Uterus (tissue), 4 donors: ENCODE results near the gene CRTAC1. TPM values are rescaled to one million over a fixed set of nuclear protein-coding genes. Genes with fewer than 3 reads are reported as not detected.

ENCODE experiments used
- DNase-seq, 2 donors: peaks; one replicate each; pipeline ENCODE4 v3.0.0-alpha.2; 2019 to 2020
- H3K27ac ChIP-seq, 2 donors: fragments of 200-600 bp; sonication (generic); 1 replicate in 1 of 2; 2 replicates in 1 of 2; pipeline ENCODE4 v1.5.1; 2016 to 2018
- H3K27me3 ChIP-seq, 2 donors: fragments of 200-600 bp; sonication (generic); one replicate each; pipeline ENCODE4 v1.5.1; 2018 to 2019; ENCODE audit warnings: control low read depth in 1 of 2
- H3K36me3 ChIP-seq, 2 donors: fragments of 200-600 bp; sonication (generic); one replicate each; pipeline ENCODE4 v1.5.1; 2019; ENCODE audit warnings: control low read depth in 1 of 2
- H3K4me1 ChIP-seq, 2 donors: fragments of 200-600 bp; sonication (generic); one replicate each; pipeline ENCODE4 v1.5.1; 2018 to 2019; ENCODE audit warnings: control low read depth in 1 of 2
- H3K4me3 ChIP-seq, 2 donors: fragments of 200-600 bp; sonication (generic); 1 replicate in 1 of 2; 2 replicates in 1 of 2; pipeline ENCODE4 v1.5.1; 2018 to 2019; ENCODE audit warnings: mild to moderate bottlenecking in 1 of 2
- H3K9me3 ChIP-seq, 2 donors: fragments of 200-600 bp; sonication (generic); one replicate each; pipeline ENCODE4 v1.5.1; 2019; ENCODE audit warnings: control low read depth in 1 of 2
- POLR2A ChIP-seq, 2 donors: fragments of 450-650 bp; IDR thresholded peaks; one replicate each; pipeline ENCODE4 v1.6.1; 2016; ENCODE audit warnings: antibody characterized with exemption in 2 of 2, mild to moderate bottlenecking in 1 of 2, moderate library complexity in 1 of 2
- intact Hi-C: fragments of 100-400 bp; cut with DNase I; formaldehyde crosslinking; loops from one replicate; pipeline ENCODE4 v1.15.1; 2023; ENCODE audit warnings: low total_unique reads
- total RNA-seq, 4 donors: library from RNA; depleted of rRNA in 3 of 4; stranded (reverse); fragments of >200 nt in 3 of 4; gene quantifications; one replicate each; pipeline versions ENCODE4 v1.1.0 to v1.2.4, GENCODE V29; 2014 to 2023
- TF ChIP-seq, protein P1 (sequence below), 4 experiments: fragments of 200-600 bp in 2 of 4; fragments of 450-650 bp in 2 of 4; sonication (generic) in 2 of 4; IDR thresholded peaks; one replicate each; pipeline ENCODE4 v1.5.1; 2016 to 2019; ENCODE audit warnings: antibody characterized with exemption in 4 of 4, mild to moderate bottlenecking in 2 of 4, moderate library complexity in 1 of 4
- donor health status: DM: yes; HTN: yes; CAD: no.

The CRTAC1 gene
- total RNA-seq, 4 donors from 2014 or later: 0.26 to 7.5 (median 2.0) TPM

DNA sequence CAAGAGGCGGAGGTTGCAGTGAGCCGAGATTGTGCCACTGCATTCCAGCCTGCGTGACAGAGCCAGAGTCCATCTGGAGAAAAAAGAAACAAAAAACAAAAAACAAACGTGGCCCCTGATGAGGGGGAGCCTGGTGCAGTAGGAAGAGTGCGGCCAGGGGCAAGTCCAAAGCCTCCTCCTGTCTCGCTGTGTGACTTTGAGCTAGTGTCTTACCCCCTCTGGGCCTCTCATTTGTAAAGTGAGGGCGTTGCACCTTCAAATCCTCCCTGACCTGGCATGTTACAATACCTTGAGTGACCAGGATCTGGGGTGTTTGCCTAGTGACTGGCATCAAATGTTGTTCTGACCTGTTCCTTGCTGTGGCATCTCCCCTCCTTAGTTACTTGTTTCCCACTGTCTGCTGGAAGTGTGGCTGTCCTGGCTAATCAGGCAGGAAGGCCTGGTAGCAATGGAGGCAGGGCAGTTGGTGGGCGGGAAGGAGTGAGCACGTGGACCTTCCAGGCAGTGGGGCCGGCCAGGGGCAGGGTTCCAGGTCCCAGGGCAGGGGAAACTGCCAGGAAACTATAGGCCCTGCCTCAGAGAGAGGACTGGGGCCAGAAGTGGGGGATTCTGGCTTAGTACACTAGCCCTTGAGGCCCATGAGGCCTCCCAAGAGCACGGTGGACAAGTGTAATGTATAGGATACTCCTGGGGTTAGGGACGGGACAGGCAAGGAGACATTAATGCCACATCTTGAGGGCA is 205.2 kb downstream of the CRTAC1 start:
- H3K4me1 ChIP-seq: no peaks in the 10 kb centered on the region
- intact Hi-C loops: no loop called here
- no peak overlapping the region for H3K27ac ChIP-seq
- H3K4me3 ChIP-seq: no peak overlapping the region
- TF ChIP-seq POLR2A (IDR thresholded peaks at IDR 0.05): no peak
- TF ChIP-seq, protein P1, sequence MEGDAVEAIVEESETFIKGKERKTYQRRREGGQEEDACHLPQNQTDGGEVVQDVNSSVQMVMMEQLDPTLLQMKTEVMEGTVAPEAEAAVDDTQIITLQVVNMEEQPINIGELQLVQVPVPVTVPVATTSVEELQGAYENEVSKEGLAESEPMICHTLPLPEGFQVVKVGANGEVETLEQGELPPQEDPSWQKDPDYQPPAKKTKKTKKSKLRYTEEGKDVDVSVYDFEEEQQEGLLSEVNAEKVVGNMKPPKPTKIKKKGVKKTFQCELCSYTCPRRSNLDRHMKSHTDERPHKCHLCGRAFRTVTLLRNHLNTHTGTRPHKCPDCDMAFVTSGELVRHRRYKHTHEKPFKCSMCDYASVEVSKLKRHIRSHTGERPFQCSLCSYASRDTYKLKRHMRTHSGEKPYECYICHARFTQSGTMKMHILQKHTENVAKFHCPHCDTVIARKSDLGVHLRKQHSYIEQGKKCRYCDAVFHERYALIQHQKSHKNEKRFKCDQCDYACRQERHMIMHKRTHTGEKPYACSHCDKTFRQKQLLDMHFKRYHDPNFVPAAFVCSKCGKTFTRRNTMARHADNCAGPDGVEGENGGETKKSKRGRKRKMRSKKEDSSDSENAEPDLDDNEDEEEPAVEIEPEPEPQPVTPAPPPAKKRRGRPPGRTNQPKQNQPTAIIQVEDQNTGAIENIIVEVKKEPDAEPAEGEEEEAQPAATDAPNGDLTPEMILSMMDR (IDR thresholded peaks at IDR 0.05): no peak
- DNase-seq: no peak
- H3K36me3 ChIP-seq: no peaks in the 10 kb centered on the region
- no peaks in the 10 kb centered on the region for H3K9me3 ChIP-seq
- no peaks in the 10 kb centered on the region for H3K27me3 ChIP-seq

DNA sequence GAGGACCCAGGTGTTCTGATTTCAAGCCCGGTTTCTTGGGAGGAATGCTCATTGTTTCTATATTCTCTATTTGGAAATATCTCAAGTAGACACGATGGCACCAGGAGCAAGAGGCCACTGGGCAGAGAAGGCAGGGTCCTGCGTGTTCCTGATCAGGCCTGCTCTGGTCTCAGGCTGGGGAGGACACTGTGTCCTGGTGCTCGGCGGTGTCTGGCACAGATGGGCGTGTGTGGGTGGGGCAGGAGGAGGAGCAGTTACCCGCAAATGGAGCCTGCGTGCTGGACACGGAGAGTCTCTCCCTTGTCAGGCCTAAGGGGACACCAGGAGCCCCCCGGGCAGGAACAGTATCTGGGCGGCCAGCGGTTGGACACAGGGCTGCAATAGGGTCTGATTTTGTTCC is 206.7 kb downstream of the CRTAC1 start:
- no peaks in the 10 kb centered on the region for H3K27me3 ChIP-seq
- TF ChIP-seq POLR2A (IDR thresholded peaks at IDR 0.05): no peak
- TF ChIP-seq, protein P1 (IDR thresholded peaks at IDR 0.05): no peak
- intact Hi-C loops: no loop called here
- no peak overlapping the region for H3K4me3 ChIP-seq
- DNase-seq: no peak
- no peaks in the 10 kb centered on the region for H3K4me1 ChIP-seq
- no peaks in the 10 kb centered on the region for H3K36me3 ChIP-seq
- no peak overlapping the region for H3K27ac ChIP-seq
- H3K9me3 ChIP-seq: no peaks in the 10 kb centered on the region

DNA sequence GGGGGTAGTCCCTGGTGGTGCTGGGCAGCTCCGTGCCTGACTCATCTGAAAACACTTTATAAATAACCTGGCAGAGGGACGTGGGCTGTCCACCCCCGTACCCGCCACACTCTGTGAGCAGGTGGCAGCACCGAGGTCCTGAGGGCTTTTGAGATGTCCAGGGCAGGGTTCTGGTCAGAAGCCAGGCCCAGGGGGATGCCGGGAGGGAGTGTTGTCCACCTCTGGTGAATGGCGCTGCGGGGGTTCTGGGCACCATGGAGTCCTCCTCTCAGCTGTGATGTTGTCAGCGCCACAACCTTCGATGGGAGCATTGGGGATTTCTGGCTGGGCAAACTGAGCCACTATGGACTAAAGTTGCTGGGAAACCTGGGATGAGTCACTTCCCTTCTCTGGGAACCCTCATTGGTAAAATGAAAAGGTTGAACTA is 208.1 kb downstream of the CRTAC1 start:
- Histone ChIP-seq H3K36me3 (no peaks in the 10 kb centered on the region), H3K4me1 (no peaks in the 10 kb centered on the region), H3K4me3 (no peak overlapping the region), H3K9me3 (no peaks in the 10 kb centered on the region), H3K27me3 (no peaks in the 10 kb centered on the region), H3K27ac (no peak overlapping the region)
- TF ChIP-seq, protein P1 (IDR thresholded peaks at IDR 0.05): no peak
- no peak for TF ChIP-seq POLR2A (IDR thresholded peaks at IDR 0.05)
- intact Hi-C loops: no loop called here
- no peak for DNase-seq

DNA sequence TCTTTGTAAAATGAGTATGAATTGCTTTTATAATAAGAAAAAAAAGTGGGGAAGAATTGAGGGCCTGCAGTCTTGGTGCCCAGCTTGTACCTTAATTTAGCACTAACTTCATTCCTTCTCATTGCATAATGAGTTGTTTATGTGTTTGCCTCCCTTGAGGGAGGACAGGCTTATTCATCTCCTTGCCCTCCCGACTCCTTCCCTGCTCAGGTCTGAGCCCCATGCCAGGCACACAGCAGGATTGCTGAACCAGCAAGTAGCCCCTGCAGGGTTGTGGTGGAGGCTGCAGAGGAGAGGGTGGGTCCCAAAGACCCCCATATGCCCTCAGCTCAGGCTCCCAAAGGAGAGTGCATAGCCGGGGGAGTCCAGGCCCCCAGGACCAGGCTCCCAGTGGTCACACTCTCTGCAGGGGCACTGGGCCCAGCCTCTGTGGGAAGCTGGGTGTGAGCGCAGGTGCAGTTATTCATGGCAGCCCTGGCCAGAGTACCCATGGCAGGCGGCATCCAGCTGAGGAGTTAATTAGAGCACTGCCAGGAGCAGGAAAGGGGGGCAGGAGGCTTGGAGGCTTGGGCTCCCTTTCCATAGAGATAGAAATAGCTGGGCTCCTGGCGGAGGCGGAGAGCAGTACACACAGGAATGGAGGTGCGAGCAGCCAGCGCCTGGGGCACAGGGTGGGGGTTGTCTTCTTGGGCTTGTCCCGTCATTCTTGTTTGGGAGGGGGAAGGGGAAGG is 208.9 kb downstream of the CRTAC1 start:
- Histone ChIP-seq H3K27ac (no peak overlapping the region), H3K4me1 (no peaks in the 10 kb centered on the region), H3K36me3 (no peaks in the 10 kb centered on the region), H3K9me3 (no peaks in the 10 kb centered on the region), H3K27me3 (no peaks in the 10 kb centered on the region), H3K4me3 (no peak overlapping the region)
- intact Hi-C loops: no loop called here
- TF ChIP-seq POLR2A (IDR thresholded peaks at IDR 0.05): no peak
- TF ChIP-seq, protein P1 (IDR thresholded peaks at IDR 0.05): no peak
- DNase-seq: no peak

DNA sequence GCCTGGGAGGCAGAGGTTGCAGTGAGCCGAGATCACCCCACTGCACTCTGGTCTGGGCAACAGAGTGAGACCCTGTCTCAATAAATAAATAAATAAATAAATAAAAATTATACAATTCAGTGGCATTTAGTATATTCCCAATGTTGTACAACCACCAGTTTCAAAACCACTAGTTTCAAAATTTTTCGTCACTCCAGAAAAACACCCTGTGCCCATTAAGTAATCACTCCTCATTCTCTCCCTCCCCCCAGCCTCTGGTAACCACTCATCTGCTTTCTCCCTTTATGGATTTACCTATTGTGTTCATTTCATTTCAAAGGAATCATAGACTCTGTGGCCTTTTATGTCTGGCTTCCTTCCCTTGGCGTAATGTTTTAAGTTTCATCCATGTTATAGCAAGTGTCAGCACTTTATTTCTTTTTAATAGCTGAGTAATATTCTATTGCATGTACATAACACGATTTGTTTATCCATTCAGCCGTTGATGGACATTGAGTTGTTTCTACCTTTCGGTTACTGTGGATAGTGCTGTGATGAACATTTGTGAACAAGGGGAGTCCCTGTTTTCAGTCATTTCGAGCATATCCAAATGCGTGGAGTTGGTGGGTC is 210.2 kb downstream of the CRTAC1 start:
- intact Hi-C loops: no loop called here
- no peaks in the 10 kb centered on the region for H3K9me3 ChIP-seq
- no peaks in the 10 kb centered on the region for H3K4me1 ChIP-seq
- no peaks in the 10 kb centered on the region for H3K27me3 ChIP-seq
- no peak for DNase-seq
- no peaks in the 10 kb centered on the region for H3K36me3 ChIP-seq
- TF ChIP-seq POLR2A (IDR thresholded peaks at IDR 0.05): no peak
- TF ChIP-seq, protein P1 (IDR thresholded peaks at IDR 0.05): no peak
- H3K4me3 ChIP-seq: no peak overlapping the region
- H3K27ac ChIP-seq: no peak overlapping the region
